ENCODE results near the gene SLC30A2.

Gene SLC30A2

GRCh38 chr1:25999041-25999800 lies 46.7 kb downstream of the SLC30A2 start:
- no peak for FAIRE-seq

DNA sequence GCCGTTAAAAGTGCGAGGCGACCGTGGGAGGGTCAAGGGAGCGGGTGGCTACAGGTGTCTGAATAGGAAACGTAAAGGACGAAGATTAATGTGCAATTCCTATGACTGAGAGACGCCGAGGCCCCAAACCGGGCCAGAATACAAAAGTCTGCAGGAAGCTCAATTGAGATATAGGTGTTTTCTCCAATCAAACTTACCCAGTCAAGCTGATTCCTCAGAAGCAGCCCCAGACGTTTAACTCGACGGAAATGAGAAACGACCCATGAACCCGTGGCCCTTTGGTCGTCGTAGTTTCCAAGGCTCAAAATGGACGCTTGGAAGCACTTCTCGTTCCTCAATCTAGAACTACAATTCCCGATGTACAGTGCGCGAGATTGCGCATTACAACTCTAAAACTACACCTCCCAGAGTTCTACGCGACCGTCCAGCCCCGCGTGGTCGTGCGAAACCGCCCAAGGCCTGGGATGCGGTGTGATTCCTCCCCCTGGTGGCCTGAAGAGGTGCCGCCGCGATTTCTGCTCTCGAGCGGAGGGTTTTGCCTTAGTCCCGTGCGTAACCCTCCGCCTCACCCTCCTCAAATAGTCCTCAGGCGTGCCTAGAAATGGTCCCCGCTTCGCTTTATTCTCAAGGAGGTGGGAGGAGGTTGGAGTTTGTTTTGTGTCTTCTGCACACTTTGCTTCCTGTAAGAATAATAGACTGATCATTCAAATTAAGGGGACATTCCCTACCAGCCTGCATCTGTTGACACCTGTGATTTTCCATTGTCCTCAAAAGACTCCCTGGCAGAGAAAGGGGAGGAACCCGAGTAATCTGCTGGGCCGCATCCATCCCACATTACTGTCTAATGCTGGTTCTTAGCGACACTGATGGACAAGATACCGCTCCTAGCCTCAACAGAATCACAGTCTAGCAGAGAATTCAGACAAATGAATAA lies 47.8 kb downstream of the SLC30A2 start, which contains the start of gene PAFAH2:
Gene PAFAH2, minus strand, starts transcription at position 236 of the 934 bp plus-strand sequence. CDS start 7,247 bp downstream, outside the sequence.
- peak; percentile 85 for DNase-seq (ENCODE audit: insufficient read length, low spot score)
- peak; percentile 99 for FAIRE-seq

More at GRCh38 chr1:25999041-25999800, 46.7 kb downstream of the SLC30A2 start:
- DNase-seq (ENCODE audit: insufficient read length, low spot score), result no peak

GRCh38 chr1:25996966-25997827 lies 48.7 kb downstream of the SLC30A2 start:
- FAIRE-seq, result peak; percentile 21

GRCh38 chr1:25994402-25995150 lies 51.3 kb downstream of the SLC30A2 start:
- FAIRE-seq (no peak), DNase-seq (ENCODE audit: insufficient read length, low spot score) (no peak)

More at GRCh38 chr1:25996966-25997827, 48.7 kb downstream of the SLC30A2 start:
- peak; percentile 41 for DNase-seq (ENCODE audit: insufficient read length, low spot score)

DNA sequence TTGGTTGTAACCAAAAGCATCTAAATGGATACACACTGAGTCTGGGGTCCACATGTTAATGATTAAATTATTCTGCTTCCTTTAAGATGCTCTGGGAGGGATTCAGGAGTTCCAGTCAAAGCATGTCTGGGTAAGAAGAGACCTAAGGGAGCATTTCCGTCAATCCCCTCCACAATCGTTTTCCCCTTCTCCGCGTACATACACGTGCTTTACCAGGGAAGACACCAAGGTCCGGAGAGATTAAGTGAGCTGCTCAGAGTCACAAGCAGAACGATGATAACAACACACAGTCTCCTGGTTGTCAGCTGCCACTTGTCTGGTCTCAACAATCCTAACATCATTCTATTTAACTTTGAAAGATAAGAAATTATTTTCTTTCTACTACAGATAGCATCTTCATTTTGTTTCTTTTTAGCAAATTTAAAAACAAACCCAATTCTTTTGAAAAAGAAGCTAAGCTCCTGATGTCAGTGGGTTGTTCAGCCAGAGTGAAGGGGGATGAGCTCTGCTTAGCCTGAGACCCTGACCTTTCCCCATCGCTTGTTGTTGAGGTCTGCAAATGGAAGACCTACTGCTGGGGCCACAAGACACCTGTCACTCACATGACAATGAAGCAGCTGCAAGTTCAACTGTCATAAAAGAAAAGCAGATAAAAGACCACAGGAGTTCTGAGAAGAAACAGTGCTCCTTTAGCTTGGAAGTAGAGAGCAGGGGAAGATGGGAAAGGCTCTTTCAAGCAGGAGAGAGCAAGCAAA lies 52.5 kb downstream of the SLC30A2 start:
- DNase-seq (ENCODE audit: insufficient read length, low spot score) (no peak), FAIRE-seq (no peak)

DNA sequence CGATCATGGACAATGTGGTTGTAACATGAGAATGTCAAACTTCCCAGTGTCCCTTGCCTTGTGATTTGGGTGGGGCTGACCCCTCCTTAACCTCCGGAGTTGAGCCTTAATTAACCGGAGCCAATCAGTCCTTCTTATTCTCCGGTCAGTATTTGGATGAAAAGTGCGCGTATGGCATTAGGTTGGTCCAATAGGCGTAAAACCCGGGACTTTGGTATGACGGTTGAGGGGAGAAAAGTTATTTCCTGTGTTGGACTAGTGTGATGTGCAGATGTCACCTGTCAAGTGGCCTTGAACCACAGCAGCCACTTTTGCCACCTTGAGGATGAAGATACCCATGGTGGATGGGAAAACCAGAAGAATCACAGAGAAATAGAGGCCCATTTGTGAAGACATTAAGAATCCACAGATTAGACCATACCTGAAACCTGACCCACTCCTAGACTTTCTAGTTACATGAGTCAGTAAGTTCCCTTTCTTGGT lies 53.2 kb downstream of the SLC30A2 start:
- FAIRE-seq, result no peak

DNA sequence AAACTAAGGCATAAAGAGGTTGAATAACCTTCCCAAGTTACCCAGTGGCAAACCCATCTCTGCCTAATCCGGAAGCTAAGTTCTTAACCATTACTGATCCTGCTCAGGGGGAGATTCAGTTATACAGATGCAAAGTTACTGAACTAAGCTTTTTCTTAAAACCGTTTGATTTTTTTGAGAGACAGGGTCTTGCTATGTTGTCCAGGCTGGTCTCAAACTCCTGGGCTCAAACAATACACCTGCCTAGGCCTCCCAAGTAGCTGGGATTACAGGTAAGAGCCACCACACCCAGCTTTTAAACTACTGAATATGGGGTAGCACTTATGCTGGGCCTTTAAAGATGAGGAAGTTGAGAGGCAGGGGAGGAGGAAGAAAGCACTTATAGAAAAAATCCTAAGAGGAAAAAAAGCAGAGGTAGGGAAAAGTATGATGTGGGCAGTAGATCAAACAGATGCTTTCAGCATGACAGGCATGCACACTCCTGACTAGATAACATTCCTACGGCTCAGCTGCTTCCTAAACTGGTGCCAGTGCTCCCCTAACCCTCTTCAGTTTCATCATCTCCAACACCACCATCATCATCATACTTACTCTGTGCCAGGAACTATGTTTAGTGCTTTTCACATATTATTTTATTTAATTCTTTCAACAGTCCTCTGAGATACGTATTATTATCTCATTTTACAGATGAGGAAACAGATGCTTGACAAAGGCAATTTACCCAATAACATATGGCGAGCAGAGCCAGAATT lies 53.8 kb downstream of the SLC30A2 start:
- FAIRE-seq (no peak), DNase-seq (ENCODE audit: insufficient read length, low spot score) (no peak)

More for the DNA sequence above, 53.2 kb downstream of the SLC30A2 start:
- DNase-seq (ENCODE audit: insufficient read length, low spot score), result no peak

DNA sequence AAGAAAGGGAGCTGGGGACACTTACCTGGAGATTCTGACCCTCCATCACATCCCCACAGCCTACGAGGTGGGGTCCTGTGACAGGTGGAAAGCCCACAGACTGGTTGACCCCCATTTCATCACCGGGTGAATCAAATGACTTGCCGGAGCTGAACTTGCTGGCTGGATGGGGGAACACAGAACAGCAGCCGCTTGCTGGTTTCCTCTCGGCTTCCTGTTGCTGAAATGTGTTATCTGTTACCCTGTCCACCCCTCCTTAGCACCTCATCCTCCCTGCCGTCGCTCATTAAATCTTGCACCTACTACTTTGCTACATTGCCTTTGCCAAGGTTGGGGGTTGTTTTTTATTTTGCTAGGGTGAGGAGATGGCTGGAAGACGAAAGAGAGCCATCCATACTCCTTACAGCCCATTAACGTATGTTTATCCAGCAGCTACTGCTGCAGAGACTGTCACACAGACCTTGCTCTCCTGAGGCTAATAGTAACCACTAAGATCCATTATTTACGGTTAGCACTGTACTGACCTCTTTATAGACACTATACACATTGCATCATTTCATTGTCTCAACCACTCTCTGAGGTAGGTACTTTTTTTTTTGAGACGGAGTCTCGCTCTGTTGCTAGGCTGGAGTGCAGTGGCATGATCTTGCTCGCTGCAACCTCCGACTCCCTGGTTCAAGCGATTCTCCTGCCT lies 55.1 kb downstream of the SLC30A2 start:
- no peak for FAIRE-seq

DNA sequence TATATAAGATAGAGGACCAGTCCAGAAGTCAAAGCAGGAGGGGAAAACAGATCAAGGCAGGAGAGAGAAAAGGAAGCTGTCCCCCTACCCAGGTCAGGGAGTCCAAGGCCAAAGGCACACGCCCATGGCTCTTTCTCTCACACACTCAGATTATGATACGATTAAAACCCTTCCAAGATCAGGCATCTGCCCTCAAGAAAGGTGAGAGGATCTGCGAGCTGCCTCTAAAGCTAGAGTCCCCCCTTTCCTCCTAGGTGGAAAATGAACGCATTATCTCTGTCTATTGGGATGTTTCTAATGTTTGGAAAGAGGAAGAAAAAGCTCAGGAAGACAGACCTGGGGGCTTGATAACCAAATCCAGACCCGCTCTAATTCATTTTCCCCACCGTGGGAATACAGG lies 55.7 kb downstream of the SLC30A2 start:
- FAIRE-seq (no peak), DNase-seq (ENCODE audit: insufficient read length, low spot score) (no peak)

More for the DNA sequence above, 55.1 kb downstream of the SLC30A2 start:
- no peak for DNase-seq (ENCODE audit: insufficient read length, low spot score)

DNA sequence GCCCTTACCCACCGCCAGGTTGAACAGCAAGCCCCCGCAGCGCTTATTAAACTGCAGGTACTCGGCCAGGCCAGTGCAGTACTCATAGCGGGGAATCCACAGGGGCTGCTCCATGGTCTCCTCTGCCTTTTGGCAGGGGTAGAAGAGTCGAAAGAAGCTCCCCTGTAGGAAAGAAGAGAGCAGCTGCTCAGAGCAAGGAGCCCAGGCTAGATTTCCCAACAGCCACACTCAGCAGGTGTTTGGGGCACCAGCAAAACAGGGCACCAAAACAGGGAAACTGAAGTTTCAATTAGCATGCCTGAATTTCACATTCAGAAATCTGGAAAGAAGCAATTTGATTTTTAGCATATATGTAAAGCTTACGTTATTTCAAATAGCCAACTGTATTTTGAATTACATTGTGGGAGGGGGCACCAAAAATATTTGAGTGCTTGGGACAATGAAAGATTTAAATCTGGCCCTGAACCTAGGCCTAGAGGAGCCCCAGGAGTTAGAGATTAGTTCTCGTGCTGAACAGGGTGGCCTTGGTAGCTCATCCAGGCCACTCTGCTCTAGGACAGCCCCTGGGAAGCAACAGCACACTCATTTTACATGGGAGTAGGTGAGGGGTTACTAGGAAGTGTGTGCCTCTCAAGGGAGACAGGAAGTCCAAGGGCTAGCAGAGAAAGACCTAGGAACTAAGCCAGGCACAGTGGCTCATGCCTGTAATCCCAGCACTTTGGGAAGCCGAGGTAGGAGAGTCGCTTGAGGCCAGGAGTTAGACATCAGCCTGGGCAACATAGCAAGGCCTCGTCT lies 56.3 kb downstream of the SLC30A2 start:
- no peak for FAIRE-seq
- DNase-seq (ENCODE audit: insufficient read length, low spot score), result no peak

GRCh38 chr1:25987951-25988350 lies 58.0 kb downstream of the SLC30A2 start:
- FAIRE-seq (no peak), DNase-seq (ENCODE audit: insufficient read length, low spot score) (no peak)
